Right ventricle myocardium inferior (tissue), 1 donor: ENCODE results near the gene RGS16. TPM values are rescaled to one million over a fixed set of nuclear protein-coding genes. Genes with fewer than 3 reads are reported as not detected.
A peak's percentile ranks its signal among the peaks of the same experiment; 100 is the strongest.

Experiments
- ATAC-seq: fragments of 200-7000 bp; cut with Tn5 transposase; one replicate; pipeline ENCODE4 v1.9.1; 2020; ENCODE audit warnings: mild to moderate bottlenecking, moderate library complexity
- DNase-seq: peaks from one replicate; pipeline ENCODE4 v3.0.0; 2021; ENCODE audit errors: missing footprints
- intact Hi-C: fragments of 100-400 bp; cut with DNase I; formaldehyde crosslinking; loops from one replicate; pipeline ENCODE4 v1.11.0; 2022
- total RNA-seq: library from RNA; stranded (reverse); fragmentation: NEBNext Ultra II Directional; extraction: Animal tissue kit (Norgen Biotek cat#: 25700); gene quantifications from one replicate; pipeline ENCODE4 v1.2.1, GENCODE V29; 2021
- donor health status: DM: no; HTN: yes; CAD: no; lungs with severe emphysema.

The RGS16 gene
- total RNA-seq, 1 donor from 2014 or later = 0.97 TPM

- DNase-seq (no peak), ATAC-seq (no peak)
- intact Hi-C loops = no loop called here
Measured at GRCh38 chr1:182631954-182632353, 27.8 kb upstream of the RGS16 start.

GRCh38 chr1:182631053-182631677 lies 27.0 kb upstream of the RGS16 start:
- no peak for DNase-seq
- intact Hi-C loops = no loop called here
- no peak for ATAC-seq

- ATAC-seq = no peak
- intact Hi-C loops = no loop called here
- DNase-seq = no peak
Measured at GRCh38 chr1:182630586-182630985, 26.4 kb upstream of the RGS16 start.

- ATAC-seq = no peak
- intact Hi-C loops = no loop called here
- DNase-seq = no peak
Measured at GRCh38 chr1:182629499-182630096, 25.4 kb upstream of the RGS16 start.

GRCh38 chr1:182629080-182629479 lies 24.9 kb upstream of the RGS16 start:
- ATAC-seq = no peak

GRCh38 chr1:182628657-182629056 lies 24.5 kb upstream of the RGS16 start:
- DNase-seq (no peak), ATAC-seq (no peak)
- intact Hi-C loops = no loop called here

More at GRCh38 chr1:182629080-182629479, 24.9 kb upstream of the RGS16 start:
- no peak for DNase-seq
- intact Hi-C loops = no loop called here

GRCh38 chr1:182627622-182628021 lies 23.4 kb upstream of the RGS16 start:
- intact Hi-C loops = no loop called here
- no peak for ATAC-seq
- DNase-seq = no peak

- no peak for DNase-seq
- no peak for ATAC-seq
- intact Hi-C loops = no loop called here
Measured at GRCh38 chr1:182626527-182626926, 22.3 kb upstream of the RGS16 start.

GRCh38 chr1:182625719-182626504 lies 21.7 kb upstream of the RGS16 start:
- no peak for DNase-seq
- ATAC-seq = no peak
- intact Hi-C loops = no loop called here

GRCh38 chr1:182625024-182625423 lies 20.8 kb upstream of the RGS16 start:
- intact Hi-C loops = no loop called here

GRCh38 chr1:182624577-182624976 lies 20.4 kb upstream of the RGS16 start:
- ATAC-seq = no peak
- no peak for DNase-seq
- intact Hi-C loops = no loop called here

More at GRCh38 chr1:182625024-182625423, 20.8 kb upstream of the RGS16 start:
- no peak for DNase-seq
- ATAC-seq = no peak

- DNase-seq = no peak
- intact Hi-C loops = no loop called here
Measured at GRCh38 chr1:182622901-182623528, 18.8 kb upstream of the RGS16 start.

GRCh38 chr1:182621906-182622305 lies 17.7 kb upstream of the RGS16 start:
- intact Hi-C loops = no loop called here
- DNase-seq (no peak), ATAC-seq (no peak)

More at GRCh38 chr1:182622901-182623528, 18.8 kb upstream of the RGS16 start:
- peak; percentile 68 for ATAC-seq

GRCh38 chr1:182620924-182621585 lies 16.9 kb upstream of the RGS16 start:
- ATAC-seq (no peak), DNase-seq (no peak)
- intact Hi-C loops = no loop called here

GRCh38 chr1:182617734-182618351 lies 13.7 kb upstream of the RGS16 start:
- intact Hi-C loops = loop anchor here (5.0 kb wide), 1 partner anchor 59 kb away; no protein-coding TSS in a partner anchor
- DNase-seq (no peak), ATAC-seq (no peak)

- intact Hi-C loops = loop anchor here (5.0 kb wide), 1 partner anchor 60 kb away; no protein-coding TSS in a partner anchor
Measured at GRCh38 chr1:182617014-182617429, 12.8 kb upstream of the RGS16 start.

GRCh38 chr1:182616130-182617013 lies 12.2 kb upstream of the RGS16 start:
- intact Hi-C loops = loop anchor here (5.0 kb wide), 1 partner anchor 61 kb away; no protein-coding TSS in a partner anchor
- peak; percentile 86 for DNase-seq

More at GRCh38 chr1:182617014-182617429, 12.8 kb upstream of the RGS16 start:
- DNase-seq = no peak
- ATAC-seq = no peak

More at GRCh38 chr1:182616130-182617013, 12.2 kb upstream of the RGS16 start:
- ATAC-seq = peak; percentile 48
